GM12865 (cell line): ENCODE measurements around the gene DGCR8.

ENCODE experiments used
- DNase-seq: peaks from one replicate; pipeline ENCODE4 v3.0.0; 2010; ENCODE audit warnings: low read depth
- H3K4me3 ChIP-seq: 2 replicates; pipeline ENCODE4 v1.5.1; 2011; ENCODE audit warnings: mild to moderate bottlenecking, low read depth, low read length, control low read depth
- CTCF ChIP-seq: IDR thresholded peaks from 2 replicates; pipeline ENCODE4 v1.5.1; 2011; ENCODE audit warnings: low read length, control low read depth, low read depth, inconsistent platforms; ENCODE audit not compliant: insufficient read depth; ENCODE audit errors: missing control alignments

DGCR8 gene

DNA sequence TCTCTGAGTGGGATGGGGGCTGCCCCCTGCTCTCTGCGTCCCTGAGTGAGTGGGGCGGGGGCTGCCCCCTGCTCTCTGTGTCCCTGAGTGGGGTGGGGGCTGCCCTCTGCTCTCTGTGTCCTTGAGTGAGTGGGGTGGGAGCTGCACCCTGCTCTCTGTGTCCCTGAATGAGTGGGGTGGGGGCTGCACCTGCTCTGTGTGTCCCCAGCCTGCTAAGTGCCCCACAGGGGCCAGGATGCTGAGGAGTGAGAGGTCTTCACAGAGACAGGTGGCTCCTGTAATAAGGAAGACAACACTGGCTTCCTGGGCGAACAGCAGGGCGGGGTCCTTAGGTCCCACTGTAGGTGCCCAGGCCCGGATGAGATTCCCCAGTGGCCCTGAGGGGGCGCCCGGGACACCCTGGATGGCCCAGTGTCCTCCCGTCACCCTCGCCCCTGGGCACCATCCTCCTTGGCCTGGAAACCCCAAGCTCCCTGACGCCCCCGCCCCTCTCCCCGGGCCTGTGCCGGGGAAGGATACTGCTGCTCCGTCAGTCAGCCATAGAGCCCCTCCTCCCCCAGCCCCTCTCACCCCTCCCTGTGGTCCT lies 74.7 kb downstream of the DGCR8 start:
- TF ChIP-seq CTCF: no peak
- no peak for DNase-seq
- H3K4me3 ChIP-seq: no peak overlapping the region

GRCh38 chr22:20155330-20156041 lies 75.4 kb downstream of the DGCR8 start:
- peak; percentile 24 for DNase-seq
- no peak overlapping the region for H3K4me3 ChIP-seq
- no peak for TF ChIP-seq CTCF

GRCh38 chr22:20156042-20156389 lies 76.0 kb downstream of the DGCR8 start:
- DNase-seq: no peak
- no peak overlapping the region for H3K4me3 ChIP-seq
- TF ChIP-seq CTCF: no peak

DNA sequence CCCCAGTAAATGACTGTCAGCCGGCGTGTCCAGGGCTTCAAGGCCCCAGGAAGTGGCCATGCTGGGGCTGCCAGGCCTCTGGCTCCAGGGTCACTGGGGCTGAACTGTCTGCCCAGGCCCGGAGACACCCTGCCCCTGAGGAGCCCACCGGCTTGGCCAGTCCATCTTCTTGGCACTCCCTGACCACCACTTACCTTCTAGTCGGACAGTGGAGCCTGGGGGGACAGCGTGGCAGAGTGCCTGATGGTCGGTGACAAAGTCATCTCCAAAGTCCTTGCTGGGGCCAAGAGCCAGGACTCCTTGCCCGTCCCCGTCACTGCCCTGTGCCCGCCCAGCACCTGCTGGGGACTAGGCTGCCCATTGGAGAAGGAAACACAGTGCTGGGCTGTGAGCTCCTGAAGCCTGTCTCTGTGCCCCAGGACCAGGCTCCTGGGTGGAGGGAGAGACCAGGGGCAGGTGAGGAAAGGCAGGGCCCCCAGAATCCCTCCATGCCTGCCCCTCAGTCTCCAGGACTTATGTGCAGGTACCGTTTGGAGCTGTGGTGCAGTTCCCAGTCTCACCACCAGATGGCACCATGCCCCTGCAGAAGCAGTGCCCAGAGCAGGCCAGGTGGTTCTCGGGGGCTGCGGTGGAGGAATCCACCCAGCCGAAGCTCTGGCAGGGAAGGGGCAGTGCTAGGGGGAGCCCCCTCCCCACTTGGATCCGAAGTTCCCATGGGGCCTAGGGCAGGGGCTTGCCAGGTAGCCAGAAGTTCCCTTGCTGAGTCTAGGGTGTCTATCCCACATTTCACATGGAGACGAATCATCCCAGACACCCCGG lies 76.8 kb downstream of the DGCR8 start:
- no peak overlapping the region for H3K4me3 ChIP-seq
- TF ChIP-seq CTCF: peak; percentile 99
- DNase-seq: peak; percentile 86

- DNase-seq: no peak
- H3K4me3 ChIP-seq: no peak overlapping the region
These were observed 77.6 kb downstream of the DGCR8 start for GRCh38 chr22:20157430-20158183.

More at GRCh38 chr22:20157430-20158183, 77.6 kb downstream of the DGCR8 start:
- no peak for TF ChIP-seq CTCF
